ENCODE data around the gene CISD3.

DNA sequence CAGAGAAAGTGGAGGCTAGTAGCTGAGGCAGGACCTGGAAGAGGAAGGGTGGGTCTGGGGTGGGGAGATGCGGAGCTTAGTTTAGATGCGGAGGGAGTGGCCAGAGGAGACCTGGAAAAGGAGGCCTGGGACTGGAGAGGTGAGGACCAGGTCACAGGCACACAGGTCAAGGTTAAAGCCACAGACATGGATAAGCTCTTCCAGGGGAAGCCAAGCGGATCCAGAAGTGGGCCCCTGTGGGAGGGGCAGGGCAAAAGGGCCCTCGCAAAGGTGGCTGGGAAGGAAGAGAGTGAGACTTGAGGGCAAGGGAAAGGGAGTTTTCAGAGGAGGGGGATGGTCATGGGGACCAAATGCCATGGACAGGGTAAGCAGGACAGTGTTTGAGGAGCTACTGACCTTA lies 39.0 kb upstream of the CISD3 start:
- no peak for TF ChIP-seq CTCF (conservative IDR thresholded peaks at IDR 0.05; ENCODE audit: low read length)
- no peak for TF ChIP-seq EZH2phosphoT487 (IDR thresholded peaks at IDR 0.05; ENCODE audit: borderline replicate concordance)

All from Loucy (cell line).